HG02973 (cell line): ENCODE measurements around the gene COMMD7.

Experiments used
- ATAC-seq: cut with Tn5 transposase; IDR thresholded peaks from one replicate; pipeline ENCODE4 v1.9.1; 2021; ENCODE audit warnings: moderate library complexity; ENCODE audit not compliant: unreplicated experiment

The COMMD7 gene

DNA sequence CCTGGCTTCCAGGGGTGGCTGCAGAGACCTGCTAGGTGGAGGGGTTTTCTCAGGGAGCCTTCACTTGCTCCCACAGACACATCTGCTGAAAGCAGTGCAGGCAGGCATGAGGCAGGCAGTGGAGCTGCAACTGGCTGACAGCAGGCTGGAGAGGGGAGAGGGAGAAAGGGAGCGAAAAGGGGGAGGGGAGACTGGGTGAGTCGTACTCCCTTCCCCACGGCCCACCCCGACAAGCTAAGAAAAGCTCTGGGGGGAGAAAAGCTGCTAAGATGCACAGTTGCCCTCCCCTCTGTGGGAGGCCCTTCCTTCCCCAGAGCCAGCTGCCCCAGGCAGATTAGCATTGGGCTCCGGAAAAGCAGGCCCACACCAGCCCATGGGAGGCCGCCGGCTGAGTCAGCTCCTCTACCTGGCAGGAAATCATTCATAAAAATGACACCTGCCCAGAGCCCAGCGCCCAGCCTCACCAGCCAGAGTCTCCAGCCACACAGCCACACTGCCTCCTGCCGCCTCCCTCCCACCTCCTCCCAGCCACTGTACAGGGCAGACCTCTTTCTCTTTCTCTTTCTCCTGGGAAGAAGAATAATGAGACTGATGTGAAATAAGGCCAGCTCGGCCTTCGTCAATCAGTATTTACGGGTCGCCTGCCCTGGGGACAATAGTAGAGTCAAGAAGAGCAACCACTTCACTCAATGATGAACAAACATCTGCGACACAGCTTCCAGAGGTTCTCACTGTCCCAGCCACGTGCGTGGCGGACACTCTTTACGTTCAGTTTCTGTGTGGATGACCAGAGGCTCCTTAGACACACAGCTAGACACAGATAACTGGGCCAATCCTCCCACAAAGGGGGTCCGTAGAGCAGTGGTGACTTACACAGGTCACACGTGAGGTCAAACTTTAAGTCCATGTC lies 61.8 kb downstream of the COMMD7 start:
- no peak for ATAC-seq

DNA sequence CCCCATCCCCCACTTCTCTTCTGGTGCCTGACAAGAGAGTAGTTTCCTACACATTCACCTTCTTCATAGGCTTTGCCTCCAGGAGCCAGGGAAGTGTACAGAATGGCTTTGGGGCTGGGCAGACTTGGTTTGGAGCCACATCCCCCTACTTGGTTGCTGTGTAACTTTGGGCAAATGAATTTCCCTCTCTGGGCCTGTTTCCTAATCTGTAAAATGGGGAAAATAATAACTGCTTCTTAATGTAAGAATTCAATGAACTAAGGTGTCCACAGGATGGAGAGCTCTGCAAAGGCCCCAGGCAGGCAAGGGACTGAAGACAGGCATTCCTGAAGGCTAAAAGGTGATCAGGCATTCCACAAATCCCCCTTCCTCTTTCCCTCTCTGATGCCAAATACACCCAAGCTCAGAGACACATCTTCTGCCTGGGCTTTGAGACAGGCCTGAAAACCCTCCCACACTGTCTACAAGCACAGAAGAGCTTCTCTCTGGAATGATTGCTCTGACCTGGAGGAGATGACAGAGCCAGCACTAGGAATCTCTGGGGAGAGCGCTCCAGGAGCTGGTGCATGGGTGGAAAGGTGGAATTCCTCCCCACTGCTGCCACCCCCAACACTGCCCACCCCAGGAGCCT lies 62.6 kb downstream of the COMMD7 start:
- no peak for ATAC-seq

DNA sequence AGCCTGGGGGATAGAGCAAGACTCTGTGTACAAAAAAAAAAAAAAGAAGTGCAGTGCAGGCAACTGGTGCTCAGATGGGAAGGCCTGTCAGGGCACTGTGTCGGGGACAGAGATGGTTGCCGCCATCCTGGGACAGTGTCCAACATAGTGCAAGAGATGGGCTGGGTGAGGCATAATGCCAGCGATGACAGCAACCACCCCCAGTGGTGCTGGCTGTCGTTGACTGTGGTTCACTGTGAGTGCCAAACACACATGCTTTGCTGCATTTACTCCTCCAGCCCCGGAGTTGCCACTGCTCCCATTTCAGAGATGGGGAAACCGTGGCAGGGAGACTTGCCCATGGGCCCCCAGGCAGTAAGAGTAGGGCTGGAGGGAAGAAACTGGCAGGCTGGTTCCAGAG lies 64.3 kb downstream of the COMMD7 start:
- ATAC-seq = no peak

DNA sequence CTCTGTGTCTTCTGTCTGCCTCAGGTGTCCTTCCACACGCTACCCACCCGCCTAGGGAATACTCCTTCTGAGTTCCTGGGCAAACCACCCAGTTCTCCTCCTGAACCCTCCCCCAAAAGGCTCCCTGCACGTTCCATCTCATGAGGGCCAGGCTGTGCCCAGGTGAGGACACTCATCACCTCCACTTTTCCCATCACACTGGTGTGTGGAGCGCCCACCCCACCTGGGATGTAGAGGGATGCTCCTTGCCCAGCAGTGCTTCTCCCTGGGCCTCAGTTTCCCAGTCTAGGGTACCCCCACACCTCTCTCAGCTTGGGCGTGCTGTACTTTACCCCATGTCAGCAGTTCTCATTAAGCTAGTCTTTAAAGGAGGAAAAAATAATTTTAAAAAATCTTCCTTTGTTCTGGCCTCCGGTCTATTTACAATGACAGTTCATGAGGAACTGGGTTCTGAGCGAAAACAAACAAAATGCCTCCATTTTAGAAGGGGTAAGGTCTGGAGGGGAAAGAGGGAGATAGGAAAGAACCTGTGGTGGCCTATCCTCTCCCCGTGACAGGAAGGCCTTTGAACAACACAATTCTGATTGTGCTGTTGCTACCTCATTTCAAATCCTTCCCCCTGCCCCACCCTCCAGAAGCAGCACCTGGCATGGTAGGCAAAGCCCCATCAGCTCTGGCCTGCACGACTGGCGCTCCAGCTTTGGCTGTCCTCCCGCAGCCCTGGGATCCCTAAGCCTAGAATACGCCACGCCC lies 67.9 kb downstream of the COMMD7 start:
- no peak for ATAC-seq

DNA sequence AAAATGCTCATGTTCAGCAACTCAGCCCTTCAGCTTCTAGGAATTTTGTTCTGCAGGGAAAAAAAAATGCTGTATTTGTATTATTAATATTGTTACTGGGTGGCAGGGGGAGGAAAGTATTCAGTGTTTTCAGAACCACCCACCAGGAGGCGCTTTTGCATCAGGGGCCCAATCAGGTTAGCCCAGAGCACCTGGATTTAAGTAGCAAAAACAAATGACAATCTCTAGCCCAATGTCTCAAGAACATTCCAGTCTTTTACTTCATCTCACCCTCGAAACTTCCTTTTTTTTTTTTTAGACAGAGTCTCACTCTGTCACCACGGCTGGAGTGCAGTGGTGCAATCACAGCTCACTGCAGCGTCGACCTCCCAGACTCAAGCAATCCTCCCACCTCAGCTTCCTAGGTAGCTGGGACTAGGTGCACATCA lies 68.9 kb downstream of the COMMD7 start:
- no peak for ATAC-seq

DNA sequence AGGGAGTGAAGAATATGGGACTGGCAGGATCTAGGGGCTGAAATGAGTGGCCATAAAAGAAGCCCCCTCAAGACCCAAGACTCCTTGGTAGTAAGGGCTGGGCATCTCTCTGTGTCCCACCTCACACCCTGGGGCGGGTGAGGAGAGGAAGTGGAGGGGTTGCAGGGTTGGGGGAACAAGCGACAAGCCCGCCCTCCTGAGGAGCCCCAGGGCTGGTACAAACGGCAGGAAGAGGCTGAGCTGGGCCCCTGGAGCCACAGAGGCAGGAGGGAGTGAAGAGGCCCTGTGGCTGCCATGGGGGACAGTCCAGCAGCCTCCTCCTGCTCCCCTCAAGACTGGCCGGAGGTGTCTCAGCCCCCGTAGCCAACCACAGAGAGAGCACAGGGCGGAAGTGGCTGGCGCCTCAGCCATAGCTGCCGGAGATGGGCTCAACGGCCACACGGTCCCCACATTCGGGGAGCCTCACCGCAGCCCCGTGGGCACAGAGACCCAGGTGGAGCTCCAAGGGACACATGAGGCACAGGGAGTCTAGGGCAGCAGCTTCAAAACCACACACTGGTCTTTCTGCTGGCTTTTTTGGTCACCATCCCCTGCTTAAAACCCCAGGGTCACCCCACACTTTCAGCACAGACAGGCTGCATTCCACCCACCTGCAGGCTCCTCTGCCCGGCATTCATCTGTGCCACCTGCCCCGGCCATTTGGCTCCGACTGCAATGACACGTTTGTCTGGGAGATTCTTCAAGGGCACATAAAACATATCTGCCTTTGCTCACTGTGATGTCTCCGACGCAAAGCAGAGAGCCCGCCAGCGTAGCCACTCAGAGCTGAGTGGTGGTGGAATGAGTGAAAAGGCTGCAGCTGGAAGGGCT lies 70.0 kb downstream of the COMMD7 start:
- no peak for ATAC-seq

DNA sequence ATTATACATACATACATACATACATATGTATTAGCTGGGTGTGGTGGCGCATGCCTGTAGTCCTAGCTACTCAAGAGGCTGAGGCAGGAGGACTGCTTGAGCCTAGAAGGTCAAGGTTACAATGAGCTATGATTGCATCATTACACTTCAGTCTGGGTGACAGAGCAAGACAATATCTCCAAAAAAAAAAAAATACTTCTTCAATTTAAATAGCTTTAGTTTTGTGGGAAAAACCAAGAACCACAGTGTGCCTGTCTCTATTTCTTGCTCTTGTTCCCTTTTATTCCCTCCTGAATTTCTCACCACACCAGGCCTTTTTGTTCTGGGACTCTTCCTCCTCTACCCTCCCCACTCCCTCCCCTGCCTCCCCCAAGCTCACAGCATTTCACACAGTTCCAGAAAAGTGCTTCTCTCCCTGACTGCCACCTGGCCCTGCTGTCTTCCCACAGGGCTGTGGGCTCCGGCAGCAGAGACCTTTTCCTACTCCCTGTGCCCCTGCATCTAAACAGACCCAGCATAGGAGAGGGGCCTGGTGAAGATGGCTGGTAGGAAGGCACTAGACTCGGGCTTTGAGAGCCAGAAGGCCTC lies 70.8 kb downstream of the COMMD7 start:
- ATAC-seq = no peak

DNA sequence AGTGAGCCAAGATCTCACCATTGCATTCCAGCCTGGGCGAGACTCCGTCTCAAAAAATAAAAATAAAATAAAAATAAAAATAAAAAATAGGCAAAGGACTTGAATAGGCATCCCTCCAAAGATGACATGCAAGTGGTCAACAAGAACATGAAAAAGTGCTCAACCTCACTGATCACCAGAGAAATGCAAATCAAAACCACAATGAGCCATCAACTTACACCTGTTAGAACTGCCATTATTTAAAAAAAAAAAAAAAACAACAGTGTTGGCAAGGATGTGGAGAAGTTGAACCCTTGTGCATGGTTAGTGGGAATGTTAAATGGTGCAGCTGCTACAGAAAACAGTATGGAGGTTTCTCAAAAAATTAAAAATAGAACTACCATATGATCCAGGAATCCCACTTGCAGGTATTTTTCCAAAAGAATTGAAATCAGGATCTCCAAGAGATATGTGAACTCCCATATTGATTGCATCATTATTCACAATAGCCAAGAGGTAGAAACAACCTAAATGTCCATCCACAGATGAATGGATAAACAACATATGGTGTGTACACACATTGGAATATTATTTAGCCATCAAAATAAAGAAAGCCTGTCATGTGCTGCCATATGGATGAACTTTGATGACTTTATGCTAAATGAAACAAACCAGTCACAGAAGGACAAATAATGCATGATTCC lies 72.4 kb downstream of the COMMD7 start:
- no peak for ATAC-seq

DNA sequence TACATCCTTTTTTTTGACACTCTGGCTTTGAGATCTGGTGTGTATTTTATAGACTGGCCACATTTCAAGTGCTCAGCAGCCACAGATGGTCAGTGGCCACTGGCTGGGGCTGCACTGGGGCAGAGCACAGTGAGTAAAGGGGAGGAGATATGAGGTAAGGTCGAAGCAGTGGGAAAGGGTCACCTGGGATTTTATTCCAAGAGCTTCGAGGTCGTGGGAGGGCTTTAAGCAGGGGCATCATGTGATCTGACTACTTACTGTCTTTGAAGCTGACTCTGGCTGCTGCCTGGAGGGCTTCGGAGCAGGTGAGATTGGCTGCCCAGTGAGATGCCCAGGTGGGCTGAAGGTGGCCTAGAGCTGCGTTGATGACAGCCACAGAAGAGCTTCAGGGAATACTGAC lies 76.2 kb downstream of the COMMD7 start:
- no peak for ATAC-seq

DNA sequence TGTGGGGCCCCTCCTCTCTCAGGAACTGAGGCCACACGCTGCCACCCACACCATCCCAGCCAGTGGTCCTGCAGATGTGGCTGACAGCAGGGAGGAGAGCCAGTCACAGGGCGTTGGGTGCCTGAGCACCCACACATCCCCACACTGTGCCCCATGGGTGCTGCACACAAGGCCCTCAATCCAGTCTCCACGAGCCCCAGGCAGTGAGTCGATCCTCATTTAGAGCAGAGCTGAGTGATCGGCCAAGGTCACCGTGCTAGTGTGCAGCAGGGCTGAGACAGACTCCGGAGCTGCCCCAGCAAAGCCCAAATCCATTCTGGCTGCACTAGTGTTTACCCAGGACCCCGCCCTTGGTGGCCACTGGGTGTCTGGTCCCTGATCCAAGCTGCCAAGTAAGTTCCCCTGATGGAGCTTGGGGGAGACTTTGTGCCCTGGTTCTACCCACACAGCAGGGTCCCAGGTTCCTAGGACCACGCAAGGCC lies 78.5 kb downstream of the COMMD7 start:
- ATAC-seq = no peak

DNA sequence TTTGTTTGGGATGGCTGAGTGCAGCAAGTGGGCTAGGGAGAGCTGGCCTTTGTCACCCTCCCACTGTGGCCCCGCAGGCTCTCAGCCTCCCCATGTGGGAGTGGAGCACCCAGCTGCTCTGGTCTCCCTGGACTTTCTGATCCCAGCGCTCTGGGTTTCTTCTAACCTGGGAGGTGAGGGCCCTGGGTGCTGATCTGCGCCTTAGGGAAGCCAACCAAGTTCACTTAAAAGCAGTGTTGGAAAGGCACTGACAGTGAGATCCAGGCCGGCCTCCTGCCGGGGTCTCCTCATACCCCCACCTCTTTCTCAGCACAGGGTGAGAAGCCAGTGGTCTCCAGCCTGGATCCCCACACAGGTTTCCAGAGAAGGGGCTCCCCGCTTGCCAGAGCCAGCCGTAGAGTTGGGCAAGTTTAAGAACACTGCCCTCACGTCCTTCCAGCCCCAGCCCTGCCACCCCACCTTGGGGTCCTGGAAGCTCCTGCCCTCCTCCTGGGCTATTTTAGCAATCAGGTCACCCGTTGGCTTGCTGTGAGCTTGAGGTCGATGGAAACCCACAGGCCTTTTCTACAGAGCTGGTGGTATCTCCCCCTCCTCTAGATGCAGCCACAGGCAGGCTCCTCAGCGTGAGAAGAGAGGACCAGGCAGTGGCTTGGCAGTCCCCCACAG lies 79.1 kb downstream of the COMMD7 start:
- no peak for ATAC-seq

DNA sequence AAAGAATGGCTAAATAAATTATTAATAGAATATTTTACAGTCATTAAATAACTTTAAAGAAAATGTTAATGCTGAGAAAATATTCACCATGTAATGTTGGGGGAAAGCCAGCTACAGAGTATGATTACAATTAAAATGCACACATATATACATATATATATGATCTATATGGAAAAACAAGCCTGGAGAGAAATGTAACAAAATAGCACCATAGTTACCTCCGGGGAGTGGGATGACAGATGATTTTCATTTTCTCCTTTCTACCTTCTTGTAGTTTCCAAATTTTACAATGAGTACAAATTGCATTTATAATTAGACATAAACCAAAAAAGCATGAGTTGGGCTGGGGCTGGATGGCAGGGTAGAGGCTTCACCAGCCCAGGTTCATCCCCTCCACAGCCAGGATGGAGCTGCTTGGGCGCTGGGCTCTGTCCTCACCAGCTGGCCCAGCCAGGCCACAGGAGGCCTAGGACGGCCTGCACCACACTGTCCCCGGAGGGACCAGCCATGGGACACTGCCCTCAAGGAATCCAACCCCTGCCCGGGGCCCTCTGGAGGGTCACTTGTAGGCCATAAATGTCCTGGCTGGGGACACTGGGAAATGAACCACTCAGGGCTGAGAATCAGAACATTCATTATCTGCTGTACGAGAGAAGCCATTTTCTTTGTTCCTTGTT lies 79.8 kb downstream of the COMMD7 start:
- no peak for ATAC-seq

DNA sequence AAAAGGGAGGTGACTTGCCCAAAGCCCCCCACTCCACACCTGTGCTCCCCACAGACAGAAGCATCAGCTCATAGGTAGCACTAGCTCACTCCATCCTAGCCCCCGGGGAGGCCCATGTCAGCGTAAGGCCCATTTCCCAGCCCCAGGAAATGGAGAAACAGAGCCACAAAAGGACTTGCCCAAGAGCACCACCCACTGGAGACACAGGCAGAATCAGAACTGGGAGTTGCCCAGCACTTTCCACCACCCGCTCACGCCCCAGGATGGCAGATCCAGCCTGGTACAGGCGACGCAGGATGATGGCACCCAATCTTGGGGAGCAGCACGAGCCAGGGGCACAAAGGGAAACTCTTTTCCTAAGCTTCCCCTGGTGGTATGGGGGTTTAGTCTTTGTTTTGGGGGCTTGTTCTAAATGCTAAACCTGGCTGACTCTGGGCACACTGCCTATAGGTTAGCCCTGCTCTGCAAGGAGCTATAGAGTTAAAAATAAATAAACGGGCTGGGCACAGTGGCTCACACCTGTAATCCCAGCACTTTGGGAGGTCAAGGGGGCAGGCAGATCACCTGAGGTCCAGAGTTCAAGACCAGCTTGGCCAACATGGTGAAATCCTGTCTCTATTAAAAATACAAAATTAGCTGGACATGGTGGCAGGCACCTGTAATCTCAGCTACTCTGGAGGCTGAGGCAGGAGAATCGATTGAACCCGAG lies 81.3 kb downstream of the COMMD7 start:
- ATAC-seq = no peak

DNA sequence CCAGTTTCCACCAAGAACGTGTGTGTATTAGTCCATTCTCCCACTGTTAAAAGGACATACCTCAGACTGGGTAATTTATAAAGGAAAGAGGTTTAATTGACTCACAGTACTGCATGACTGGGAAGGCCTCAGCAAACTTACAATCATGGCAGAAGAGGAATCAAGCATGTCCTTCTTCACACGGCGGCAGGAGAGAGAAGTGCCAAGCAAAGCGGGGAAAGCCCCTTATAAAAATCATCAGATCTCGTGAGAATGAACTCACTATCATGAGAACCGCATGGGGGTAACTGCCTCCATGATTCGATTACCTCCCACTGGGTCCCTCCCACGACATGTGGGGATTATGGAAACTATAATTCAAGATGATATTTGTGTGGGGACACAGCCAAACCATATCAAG lies 82.6 kb downstream of the COMMD7 start:
- ATAC-seq = no peak

DNA sequence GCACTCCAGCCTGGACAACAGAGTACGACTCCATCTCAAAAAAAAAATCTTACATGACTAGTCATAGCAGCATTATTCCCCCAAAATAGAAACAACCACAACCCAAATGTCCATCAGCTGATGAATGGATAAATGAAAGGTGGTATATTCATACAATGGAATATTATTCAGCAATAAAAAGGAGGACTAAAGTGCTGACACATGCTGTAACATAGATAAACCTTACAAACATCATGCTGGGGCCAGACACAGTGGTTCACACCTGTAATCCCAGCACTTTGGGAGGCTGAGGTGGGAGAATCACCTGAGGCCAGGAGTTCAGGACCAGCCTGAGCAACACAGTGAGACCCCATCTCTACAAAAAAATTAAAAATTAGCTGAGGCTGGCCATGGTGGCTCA lies 86.4 kb downstream of the COMMD7 start:
- no peak for ATAC-seq

DNA sequence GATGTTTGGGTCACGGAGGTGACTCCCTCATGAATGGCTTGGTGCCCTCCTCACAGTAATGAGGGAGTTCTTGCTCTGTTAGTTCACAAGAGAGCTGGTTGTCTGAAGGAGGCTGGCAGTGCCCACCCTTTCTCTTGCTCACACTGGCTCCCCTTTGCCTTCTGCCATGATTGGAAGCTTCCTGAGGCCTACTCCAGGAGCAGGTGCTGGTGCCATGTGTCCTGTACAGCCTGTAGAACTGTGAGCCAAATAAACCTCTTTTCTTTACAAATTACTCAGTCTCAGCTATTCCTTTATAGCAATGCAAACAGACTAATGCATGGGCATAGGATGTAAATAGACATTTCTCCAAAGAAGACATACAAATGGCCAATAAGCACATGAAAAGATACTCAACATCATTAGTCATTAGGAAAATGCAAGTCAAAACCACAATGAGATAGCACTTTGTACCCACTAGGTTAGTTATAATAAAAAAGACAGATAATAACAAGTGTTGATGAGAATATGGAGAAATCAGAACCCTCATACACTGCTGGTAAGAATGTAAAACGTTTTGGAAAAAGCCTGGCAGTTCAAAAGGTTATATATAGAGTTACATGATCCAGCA lies 87.3 kb downstream of the COMMD7 start:
- ATAC-seq = no peak

DNA sequence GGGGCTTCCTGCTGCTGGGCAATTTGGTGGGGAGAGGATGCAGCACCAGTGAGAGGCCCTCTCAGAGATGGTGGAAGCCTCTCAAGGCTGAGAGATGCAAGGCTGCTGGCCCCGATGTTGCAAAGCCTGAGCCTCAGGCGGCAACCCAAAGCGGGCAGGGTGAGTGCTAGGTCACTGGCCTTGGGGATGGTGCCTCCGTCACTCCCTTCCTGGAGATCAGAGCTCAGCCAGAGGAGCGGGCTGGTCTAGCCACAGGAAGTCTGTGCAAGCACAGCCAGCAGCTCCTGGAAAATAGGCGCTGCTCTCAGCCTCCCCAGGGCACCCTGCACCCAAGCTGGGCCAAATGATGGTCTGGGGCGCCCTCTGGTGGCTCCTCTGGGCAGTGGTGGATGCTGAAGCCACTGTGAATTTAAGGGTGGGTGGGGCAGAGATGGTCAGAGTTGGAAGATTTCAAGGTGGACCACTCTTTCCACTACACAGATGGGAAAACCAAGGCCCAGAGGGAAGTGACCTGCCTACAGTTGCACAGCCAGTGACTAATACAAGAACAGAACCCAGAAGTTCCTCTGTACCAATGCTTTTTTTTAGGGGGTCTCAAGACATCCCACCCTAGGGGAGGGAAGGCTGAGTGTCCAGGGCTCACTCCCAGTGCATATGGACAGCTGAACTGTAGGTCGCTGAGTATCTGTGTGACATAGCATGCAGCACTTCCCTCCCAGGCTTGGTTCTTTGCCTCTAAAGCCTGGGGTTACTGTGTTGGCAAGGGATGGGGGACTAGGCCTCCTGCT lies 90.3 kb downstream of the COMMD7 start:
- ATAC-seq = peak; percentile 63
